GM12874 (cell line): ENCODE results near the gene FCN1.

Experiments
- CTCF ChIP-seq: IDR thresholded peaks from 2 replicates; pipeline ENCODE4 v1.5.1; 2011; ENCODE audit warnings: low read depth, mild to moderate bottlenecking, control low read depth, low read length, moderate library complexity; ENCODE audit not compliant: insufficient read depth

The FCN1 gene

GRCh38 chr9:134933076-134933659 is 15.5 kb upstream of the FCN1 start:
- TF ChIP-seq CTCF, result no peak

GRCh38 chr9:134932606-134933005 is 14.9 kb upstream of the FCN1 start:
- TF ChIP-seq CTCF, result no peak

GRCh38 chr9:134932171-134932570 is 14.5 kb upstream of the FCN1 start:
- TF ChIP-seq CTCF, result no peak

- no peak for TF ChIP-seq CTCF
These were observed 12.7 kb upstream of the FCN1 start for GRCh38 chr9:134930398-134930797.

GRCh38 chr9:134929193-134930158 is 11.8 kb upstream of the FCN1 start:
- no peak for TF ChIP-seq CTCF

GRCh38 chr9:134928436-134929192 is 10.9 kb upstream of the FCN1 start:
- TF ChIP-seq CTCF, result no peak

- TF ChIP-seq CTCF, result no peak
These were observed 7.3 kb upstream of the FCN1 start for GRCh38 chr9:134925011-134925511.
